Measurements from ENCODE around the gene DPYD.

DPYD gene

DNA sequence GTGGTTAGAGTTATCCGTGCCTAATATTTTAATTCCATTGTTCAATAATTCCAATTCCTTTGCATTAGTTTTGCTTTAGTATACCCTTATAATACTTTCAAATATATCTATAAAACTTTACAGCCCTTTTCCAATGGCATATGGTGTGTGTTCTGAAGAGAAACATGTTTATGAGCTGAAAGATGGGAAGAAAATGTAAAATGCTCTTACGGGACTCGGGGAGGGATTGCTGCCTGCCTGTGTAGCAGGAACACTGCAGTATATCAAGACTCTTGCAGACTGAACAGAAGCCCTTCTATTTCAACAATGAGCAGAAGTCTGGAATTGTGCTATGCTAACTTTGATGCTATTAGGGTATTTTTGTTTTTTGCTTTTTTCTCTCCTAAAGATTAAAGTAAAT, 792.4 kb downstream of the DPYD start:
- DNase-seq, result no peak

DNA sequence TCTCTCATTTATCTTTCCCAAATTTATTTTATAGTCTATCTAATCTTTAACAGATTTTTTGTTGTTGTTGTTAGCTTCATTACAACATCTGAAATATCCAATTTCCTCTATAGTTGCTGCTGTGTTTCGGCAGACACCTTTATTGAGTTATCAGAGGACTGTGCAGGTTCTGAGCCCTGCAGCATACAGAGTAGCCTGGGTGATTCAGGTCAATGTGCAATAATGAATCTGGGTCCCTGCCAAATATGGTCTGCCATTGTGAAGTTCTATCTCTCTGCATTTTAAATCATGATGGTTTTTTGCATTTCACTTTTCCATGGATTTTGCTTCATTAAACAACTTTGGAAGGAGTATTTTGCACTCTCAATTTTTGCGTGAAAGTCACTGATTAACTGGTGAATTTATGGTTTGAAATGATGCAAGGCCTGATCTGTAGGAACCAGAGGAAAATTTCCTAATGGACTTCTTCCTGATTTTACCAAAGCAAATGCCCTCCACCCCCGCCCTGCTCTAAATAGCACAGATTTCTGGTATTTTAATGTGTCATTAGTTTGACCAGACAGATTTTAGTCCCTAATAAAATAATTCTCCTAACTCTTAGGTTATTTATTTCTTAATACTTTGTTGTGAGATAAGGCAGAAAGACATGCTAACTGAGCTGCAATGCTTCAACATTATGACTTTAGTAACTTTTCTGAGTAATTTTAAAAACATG, 797.0 kb downstream of the DPYD start:
- peak; percentile 22 for DNase-seq

DNA sequence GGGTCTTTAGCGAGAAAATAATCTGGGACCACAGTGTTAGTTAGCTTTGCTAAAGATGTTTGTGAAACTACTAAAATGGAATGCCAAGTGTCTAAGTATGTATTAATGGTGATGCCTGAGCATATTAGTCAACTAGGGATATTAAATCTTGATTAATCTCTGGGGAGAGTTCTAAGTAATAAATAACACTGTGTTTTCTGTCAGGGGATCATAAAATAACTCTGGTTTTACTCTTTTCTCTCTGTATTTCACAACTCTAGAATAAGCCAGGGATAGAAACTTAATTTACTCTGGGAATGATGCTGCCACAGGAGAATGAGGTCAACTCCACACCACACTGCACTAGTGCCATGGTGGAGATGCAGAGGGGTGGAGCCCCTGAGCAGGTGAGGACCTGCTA, 800.0 kb downstream of the DPYD start:
- peak; percentile 55 for DNase-seq

DNA sequence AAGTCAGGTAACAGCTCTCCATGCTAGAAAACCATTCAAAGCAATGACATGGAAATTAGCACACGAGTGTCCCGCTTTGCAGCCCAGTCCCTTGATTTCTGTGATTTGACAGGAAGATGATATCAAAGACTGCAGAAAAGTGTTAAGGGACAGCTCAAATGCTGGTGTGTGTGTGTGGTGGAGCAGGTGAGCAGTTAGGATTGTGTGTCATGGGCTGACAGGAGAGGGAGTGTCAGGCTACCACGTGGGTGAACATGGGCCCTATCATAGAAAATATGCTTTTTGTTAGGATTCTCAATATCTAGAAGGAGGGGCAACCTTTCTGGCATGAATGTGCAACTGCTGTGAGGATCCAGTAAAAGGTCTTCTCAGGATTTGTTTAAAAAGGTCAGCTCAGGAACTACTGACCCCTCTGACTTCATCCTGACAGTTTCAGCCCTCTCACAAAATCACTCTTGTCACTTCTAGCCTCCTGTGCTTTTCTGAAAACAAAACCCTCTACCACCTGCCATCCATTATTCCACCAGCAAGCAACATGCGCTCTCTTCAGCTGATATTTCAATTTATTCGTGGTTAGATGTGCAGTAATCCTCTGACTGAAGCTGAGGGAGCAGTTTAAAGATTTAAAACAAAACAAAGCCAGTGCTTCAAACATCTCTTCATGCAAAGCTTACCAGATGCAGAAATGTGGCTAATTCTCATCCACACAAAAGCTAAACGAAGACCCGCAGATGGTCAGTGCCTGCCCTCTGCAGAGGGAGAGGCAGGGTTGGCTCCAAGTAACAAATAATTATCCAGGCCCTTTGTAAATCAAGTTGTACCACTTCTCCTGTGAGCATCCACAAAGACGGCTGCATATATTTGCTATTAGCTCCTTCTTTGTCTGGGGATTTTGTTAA, 801.3 kb downstream of the DPYD start:
- DNase-seq, result no peak

DNA sequence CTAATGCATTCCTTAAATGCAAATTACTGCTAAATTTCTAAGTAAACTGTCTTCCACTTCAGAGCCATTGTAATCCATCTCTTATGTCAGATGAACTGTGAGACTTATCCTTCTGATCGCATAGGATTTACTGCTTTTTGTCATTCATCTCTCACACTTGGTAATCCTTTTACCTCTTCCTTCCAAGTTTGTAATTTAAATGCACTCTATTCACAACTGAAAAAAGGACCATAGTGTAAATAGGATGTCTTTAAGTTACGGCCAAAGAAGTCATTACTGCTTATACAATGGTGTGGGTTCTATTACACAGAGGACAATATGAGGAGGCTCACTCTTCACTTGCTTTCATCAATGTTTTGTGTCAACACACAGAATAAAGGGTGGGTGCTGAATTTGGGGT, 806.0 kb downstream of the DPYD start:
- no peak for DNase-seq

DNA sequence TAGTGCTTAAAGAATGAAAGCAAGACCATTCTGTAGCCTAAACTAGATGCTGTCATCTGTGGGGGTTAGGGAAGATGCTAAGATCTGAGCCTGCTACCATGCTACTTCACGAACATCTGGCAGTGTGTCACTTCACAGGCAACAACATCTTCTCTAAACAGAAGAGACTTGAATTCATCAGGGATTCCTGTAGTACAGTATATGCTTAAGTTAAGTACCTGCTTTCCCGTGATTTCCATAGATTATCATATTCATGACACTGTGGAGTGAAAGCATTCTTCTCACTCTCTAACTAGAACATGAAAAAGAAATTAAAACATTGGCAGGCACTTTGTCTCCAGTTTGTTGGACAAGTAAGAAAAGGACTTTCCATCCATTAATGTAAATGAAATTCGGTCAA, 808.4 kb downstream of the DPYD start:
- no peak for DNase-seq

DNA sequence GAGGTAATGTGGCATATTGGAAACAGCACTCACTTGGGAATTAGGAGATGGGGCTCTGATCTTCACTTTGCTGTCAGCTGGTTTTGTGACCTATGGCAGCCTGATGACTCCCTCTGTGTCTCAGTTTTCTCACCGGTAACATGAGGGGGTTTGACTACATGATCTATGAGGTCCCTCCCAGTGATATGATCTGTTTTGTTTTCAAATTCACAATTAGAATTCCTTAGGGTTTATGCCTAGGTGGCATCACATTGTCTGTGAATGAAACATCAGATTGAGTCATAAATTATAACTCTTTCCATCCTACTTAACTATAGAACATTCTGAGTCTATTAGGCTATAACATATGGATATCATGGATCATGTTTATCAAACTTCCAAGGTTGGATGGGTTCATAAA, 812.7 kb downstream of the DPYD start:
- DNase-seq, result peak; percentile 47

DNA sequence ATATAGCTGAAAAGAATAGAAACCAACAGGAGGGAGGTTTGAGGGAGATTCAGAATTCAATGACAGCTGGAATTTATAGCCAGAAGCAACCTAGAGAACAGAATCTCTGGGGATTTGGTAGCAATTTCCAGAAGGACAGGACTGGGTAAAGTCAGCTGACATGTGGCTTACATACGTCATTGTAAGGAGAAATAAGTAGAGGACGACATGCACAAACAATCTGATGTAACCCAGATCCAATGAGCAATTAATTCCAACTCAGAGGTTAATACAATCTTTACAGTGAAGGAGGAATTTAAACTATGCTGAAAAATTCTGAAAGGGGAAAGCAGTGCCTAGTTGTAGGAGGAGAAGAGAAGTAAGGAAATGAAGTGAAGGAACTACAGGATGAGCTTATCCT, 815.3 kb downstream of the DPYD start:
- DNase-seq, result peak; percentile 82

DNA sequence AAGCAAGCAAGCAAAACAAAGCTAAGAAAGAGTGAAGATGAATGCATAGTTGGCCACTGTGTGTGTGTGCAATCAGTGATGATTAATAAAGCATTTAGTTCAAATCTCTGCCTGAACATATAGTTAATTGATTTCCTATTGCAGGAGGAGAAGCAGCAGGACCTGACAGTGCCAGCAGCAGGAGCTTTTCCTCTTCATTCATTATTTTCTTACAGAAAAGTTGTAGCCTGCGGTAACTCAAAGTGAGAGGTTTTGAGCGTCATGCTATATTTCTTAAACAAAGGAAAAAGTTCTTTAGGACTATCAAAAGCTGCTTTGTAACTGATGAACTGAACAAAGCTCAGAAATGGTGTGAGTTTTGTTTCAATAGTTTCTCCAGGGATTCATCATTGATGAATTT, 819.3 kb downstream of the DPYD start:
- no peak for DNase-seq

DNA sequence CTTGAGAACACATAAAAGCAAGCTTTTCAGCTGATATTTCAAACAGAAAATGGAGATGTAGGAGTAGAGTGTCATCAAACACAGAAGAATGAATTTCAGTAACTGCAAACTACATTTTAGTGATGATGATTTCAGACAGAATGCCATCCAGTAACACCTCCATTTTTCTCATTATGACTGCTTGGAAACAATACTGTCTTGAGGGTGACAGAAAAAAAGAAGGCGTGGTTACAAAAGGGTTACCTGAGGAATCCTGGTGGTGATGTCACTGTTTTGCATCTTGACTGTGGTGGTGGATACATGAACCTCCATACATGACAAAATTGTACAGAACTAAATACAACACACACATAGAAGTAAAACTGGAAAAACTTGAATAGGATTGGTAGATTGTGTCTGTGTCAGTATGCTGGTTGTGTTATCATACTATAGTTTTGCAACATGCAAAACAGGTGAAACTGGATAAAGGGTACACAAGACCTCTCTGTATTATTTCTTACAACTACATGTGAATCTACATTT, 823.4 kb downstream of the DPYD start:
- DNase-seq, result no peak

DNA sequence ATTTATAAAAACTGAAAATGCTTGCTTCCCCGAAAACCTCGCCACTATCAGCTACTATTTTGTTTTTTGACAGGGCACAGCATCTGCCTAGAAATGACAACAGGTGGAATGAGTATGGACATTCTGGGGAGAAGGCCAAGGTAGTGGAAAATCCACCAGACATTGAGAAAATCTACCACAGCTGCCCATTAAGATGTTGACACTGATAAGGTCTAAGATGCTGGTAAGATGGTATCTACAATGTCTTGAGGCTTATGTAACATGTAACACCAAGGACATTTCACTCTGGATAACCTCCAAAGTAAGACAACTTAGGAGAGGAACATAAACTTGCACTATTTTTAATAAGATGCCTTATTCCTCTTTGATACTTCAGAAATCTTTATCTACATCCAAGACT, 825.1 kb downstream of the DPYD start:
- no peak for DNase-seq

DNA sequence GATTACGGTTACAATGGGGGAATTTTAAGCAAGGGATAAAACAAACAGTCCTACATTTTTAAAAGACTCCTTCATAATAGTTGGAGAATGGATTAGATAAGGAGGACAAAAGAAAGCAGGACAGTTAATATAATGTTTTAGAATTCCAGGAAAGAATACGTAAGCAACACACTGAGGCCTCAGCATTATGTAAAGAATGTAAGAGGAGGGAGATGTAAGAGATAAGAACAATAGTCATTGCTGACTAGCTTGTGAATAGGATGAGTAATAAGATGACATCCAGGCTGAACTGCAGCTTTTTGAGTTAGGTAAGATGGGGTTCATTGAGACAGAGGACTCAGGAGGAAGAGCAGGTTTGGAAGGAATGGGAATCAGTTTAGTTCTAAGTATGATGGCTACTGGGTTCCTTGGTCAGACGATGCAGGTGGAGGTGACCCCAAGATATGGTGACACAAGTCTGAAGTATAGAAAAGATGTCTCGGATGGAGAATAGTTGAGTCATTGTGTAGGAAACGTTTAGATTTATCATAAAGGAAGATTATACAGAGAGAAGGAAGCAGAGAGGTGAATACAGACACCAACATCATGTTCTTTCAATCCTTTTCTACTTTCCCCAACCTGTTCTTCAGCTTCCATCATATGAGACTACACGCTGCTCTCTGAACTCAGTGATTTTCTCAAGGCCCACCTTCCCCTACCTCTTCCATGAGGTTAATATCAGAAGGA, 826.4 kb downstream of the DPYD start:
- peak; percentile 89 for DNase-seq

DNA sequence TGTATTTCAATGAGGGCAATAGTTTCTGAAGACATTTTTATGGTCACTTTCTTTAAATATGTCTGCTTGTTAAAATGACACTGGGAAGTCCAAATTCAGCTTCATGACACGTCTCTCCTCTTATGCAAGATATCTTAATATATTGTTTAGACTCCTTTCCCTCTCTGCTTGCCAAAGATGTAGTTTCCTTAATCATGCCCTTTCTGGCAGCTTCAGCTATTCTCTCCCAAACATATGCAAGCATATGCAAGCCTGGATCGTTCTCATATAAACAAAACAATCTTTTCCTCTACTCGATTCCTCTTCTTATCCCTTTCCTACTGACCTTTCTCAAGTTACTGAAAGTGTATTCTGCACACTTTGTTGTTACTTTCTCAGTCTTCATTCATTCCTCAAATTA, 827.1 kb downstream of the DPYD start:
- peak; percentile 70 for DNase-seq

DNA sequence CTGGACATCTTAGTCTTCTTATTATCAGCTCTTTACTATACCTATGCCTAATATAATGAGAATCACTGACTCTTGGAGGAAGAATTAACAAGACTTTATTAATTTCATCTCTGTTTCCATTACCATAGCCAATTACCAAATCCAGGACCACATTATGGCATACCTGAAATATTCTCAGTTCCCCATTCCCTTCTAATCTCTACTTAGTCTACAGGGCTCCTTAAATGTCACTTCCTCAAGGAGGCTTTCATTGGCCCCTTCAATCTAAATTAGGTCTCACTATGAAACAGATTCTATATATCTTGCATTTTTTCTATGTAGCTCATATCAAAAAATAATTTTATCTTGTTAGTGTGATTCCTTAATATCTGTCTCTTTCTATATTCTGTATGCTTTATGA, 828.0 kb downstream of the DPYD start:
- DNase-seq, result no peak

DNA sequence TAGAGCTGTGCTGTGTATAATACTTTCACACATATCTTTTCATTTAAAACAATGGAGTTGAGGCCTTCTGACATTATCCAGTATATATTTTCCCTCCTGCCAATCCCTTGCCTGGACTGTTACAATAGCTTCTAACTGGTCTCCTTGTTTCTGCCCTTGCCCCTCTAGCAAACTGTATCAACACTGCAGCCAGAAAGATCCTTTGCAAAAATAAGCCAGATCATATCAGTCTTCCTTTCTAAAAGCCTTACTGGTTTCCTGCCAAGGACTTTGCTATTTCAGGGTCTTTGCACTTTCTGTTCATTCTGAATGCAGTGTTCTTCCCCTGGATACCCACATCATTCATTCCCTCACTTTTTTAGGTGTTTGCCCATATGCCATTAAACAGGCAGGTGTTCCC, 829.2 kb downstream of the DPYD start:
- DNase-seq, result no peak

DNA sequence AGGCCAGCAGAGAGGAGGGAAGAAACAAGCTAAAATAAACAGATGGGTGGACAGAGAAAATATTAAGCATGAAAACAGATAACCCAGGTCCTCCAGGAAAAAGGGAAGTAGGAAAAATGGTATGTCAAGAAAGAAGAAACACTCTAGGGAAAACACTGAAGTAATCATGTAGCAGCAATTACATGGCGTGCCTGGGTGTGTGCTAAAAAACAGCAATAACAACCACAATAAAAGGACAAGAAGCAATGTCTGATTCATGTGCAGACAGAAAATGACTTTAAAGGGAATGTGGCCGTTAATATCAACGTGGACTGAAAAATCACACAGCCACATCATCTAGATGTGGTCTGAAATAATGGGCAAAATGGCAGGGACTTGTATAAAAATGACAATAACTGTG, 829.6 kb downstream of the DPYD start:
- no peak for DNase-seq

DNA sequence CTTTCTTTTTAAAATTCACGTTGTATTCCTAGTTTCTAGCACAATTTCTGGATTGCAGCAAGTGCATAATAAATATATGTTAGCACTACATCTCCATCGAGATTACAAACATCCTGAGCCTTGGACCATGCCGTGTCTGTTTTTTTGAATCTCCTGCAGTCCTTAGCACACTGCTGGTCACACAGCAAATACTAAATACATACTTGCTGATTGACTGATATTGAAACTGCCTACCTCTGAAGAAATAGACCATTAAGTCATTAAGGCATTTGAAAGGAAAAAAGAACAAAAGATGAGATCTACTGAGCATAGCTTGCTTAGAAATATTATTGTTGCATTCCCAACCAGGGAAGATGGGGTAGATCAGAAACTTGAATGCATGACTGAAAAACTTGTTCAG, 830.1 kb downstream of the DPYD start:
- DNase-seq, result no peak

DNA sequence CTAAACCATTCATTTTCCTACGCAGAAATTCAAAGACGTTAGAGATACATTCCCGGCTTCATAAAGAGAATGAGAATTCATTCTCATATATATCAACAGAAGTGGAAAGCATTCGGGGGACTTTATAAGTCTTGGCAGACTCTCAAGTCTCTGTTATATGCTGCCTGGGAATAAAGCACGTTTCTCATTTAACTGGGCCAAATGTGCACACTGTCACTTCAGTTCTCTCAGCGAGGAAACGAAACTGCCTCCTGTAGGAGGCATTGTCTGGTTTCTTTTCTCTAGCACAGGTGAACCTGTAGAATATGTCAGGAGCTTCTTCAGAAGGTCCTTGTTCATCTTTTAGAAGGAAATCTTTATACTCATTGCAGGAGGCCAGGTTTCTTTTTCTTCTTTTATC, 831.7 kb downstream of the DPYD start:
- no peak for DNase-seq

DNA sequence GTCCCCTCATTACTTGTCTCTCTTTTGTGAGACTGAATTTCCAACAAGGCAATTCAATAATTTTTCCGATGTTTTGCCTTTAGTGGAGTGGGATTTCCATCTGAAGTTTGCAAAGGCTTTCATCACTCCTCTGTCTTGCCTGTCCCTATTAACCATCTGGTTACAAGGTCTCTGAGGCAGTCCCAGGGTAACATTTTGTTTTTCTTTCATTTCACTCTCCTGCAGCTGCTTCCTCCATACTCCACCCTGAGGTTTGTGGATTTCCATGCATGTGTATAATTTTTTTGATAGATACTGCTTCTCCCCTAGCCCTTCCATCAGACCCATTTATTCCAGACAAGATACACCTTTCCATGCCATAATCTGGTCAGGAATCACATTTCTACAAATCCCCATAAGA, 832.4 kb downstream of the DPYD start:
- no peak for DNase-seq

DNA sequence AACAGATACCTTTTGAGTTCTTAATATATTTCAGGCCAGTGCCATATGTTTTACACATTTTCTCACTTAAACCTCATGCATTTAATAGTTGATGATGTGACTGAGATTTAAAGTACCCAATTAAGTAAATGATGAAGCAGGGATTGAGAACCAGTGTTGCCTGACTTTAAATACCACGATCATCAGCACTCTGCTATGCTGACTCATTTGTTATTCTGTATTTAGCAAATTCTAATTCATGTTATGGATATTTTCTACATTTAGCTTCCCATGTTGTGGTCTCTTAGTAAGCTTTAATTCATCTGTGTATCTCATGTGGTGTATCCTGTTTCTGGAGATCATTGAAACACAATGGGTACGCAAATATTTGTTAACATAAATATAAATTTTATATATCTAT, 836.3 kb downstream of the DPYD start:
- peak; percentile 75 for DNase-seq

DNA sequence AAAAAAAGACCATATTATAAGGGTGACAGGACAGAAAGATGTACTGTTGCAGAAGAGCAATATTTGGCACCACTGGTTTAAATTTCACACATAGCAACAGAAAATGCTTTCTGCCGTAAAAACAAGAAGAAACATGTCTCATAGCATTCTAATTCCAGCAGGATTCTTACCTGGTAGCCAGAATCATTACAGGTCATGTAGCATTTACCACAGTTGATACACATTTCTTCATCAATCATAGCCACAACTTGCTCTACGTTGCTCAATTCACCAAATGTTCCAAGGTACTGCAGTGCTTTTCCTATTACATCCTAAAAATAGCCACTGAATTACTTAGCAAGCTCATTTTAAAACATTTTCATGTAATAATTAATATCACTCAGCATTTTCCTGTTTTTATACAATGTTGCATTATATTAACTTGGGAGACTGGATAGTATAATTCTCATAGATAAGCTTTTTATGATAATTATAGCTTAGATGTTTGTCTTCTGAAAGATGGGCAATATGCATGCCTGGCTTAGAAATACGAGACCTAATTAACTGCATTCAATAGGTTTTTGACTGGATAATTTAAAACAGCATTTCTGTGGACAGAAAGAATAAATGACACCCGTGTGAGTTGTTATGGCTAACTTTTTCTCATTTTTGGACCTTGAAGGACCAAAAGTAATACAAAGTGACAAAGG, 838.5 kb downstream of the DPYD start:
- no peak for DNase-seq

DNA sequence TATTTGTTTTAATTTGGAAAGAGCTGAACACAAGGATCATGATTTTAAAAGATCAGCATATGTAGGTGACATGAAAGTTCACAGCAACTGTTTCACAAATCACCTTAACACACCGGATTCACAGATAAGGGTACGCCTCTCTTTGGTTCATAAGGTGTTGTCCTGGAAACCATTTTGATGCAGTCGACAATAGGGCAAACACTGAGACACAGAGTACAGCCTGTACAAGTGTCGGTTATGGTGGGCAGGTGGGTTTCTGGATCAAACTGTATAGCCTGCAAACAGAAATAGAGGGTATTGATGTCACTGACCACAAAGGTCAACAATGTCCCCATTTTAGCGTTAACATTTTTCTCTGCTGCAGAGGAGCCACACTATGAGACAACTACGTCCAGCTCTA, 842.0 kb downstream of the DPYD start:
- DNase-seq, result no peak

DNA sequence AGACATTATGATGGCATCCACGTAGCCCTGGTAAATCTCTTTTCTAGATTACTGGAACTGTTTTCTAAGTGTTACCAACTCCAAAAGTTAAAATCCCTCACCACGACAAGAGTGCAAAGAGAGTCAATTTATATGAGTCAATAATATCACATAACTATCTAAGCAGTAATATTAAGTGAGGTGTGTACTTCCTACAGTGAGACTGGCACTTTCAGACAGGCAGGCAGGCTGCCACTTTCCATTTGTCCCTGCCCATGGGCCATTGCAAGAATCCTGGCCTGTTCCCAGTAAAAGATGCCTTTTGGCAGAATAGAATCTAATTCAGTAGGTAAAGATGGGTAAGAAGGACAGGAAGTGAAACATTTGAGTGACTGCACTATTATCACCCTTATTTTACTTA, 843.6 kb downstream of the DPYD start:
- no peak for DNase-seq
